Lower leg skin (tissue), 4 donors: ENCODE data around the gene WDR20. TPM values are rescaled to one million over a fixed set of nuclear protein-coding genes. Genes with fewer than 3 reads are reported as not detected.

ENCODE experiments used
- DNase-seq, 2 donors: peaks; one replicate each; pipeline ENCODE4 v3.0.0-alpha.2; 2019; ENCODE audit warnings: low spot score in 2 of 2
- H3K4me3 ChIP-seq: fragments of 200-600 bp; sonication (generic); 2 replicates; pipeline ENCODE4 v1.5.1; 2017; ENCODE audit warnings: mild to moderate bottlenecking, low read depth; ENCODE audit not compliant: poor library complexity, severe bottlenecking
- CTCF ChIP-seq, 3 donors: fragments of 450-650 bp; IDR thresholded peaks; one replicate each; pipeline ENCODE4 v1.5.1; 2016; ENCODE audit warnings: antibody characterized with exemption in 3 of 3, mild to moderate bottlenecking in 3 of 3, moderate library complexity in 2 of 3
- POLR2A ChIP-seq, 2 donors: fragments of 450-650 bp; IDR thresholded peaks; one replicate each; pipeline ENCODE4 v1.6.1; 2016 to 2017; ENCODE audit warnings: antibody characterized with exemption in 2 of 2, mild to moderate bottlenecking in 1 of 2, moderate library complexity in 1 of 2
- WGBS, 2 donors: methylation state at CpG; one replicate each; pipeline ENCODE4 v1.1.5; 2018; 5-methylcytosine and 5-hydroxymethylcytosine counted together
- intact Hi-C: fragments of 100-400 bp; cut with DNase I; formaldehyde crosslinking; loops from one replicate; pipeline ENCODE4 v1.15.0; 2023; ENCODE audit warnings: low total_unique reads
- total RNA-seq, 4 donors: library from RNA; depleted of rRNA; stranded (reverse); fragments of >200 nt; gene quantifications; one replicate each; pipeline ENCODE4 v1.1.0, GENCODE V29; 2016

The WDR20 gene
- total RNA-seq, 4 donors from 2014 or later: 33.7 to 50.8 (median 41.3) TPM

DNA sequence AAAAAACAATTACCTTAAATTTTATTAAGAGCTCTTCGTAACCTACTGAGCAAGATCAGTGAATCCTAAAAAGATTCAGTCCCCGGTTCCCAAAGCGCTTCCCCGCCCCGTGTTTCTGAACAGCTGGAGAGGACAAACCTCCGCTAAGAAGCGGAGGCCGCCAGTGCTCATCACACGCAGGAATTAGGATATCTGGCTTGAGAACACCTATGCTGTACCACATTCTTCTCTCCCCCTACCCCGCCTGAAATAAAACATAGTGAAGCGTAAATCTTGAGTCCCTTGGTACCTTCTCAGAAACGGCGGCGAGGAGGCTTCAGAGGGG lies 774 bp upstream of the WDR20 start:
- intact Hi-C loops: no loop called here
- no peak for DNase-seq
- 3 to 4% methylated on average over 14 of the region's 14 CpGs for WGBS, 2 donors
- H3K4me3 ChIP-seq: peak overlapping the region; percentile 90
- TF ChIP-seq CTCF (IDR thresholded peaks at IDR 0.05) (no peak), POLR2A (IDR thresholded peaks at IDR 0.05) (no peak)

- H3K4me3 ChIP-seq: peak overlapping the region; percentile 90
- TF ChIP-seq POLR2A (IDR thresholded peaks at IDR 0.05): no peak
- TF ChIP-seq CTCF (IDR thresholded peaks at IDR 0.05): no peak
- intact Hi-C loops: no loop called here
- 0% methylated on average over 43 to 44 of the region's 48 CpGs for whole genome bisulfite sequencing, 2 donors
- peak in 1 of 2 donors; percentile 27 for DNase-seq
Measured at GRCh38 chr14:102140027-102140749, 491 bp downstream of the WDR20 start.

DNA sequence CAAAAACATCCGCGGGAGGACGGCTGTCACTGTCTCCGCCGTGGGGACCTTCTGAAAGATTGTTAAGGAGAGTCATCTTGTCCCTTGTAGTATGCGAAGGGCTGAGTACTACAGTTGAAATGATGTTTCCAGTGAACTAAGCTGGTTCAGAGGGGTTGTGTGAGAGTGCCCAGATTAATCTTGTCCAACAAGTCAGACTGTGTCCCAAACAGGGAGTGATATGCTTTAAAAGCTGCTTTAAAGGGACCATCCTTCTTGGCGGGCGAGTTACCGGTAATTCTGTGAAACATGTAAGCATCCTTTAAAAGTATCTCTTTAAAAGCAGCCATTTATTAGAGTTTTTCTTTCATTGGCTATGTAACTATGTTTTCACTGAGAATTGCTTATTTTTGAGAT lies 1.1 kb downstream of the WDR20 start:
- intact Hi-C loops: no loop called here
- TF ChIP-seq CTCF (IDR thresholded peaks at IDR 0.05) (no peak), POLR2A (IDR thresholded peaks at IDR 0.05) (no peak)
- H3K4me3 ChIP-seq: peak overlapping the region; percentile 90
- no peak for DNase-seq
- WGBS, 2 donors: 6 to 7% methylated on average over 9 of the region's 9 CpGs

DNA sequence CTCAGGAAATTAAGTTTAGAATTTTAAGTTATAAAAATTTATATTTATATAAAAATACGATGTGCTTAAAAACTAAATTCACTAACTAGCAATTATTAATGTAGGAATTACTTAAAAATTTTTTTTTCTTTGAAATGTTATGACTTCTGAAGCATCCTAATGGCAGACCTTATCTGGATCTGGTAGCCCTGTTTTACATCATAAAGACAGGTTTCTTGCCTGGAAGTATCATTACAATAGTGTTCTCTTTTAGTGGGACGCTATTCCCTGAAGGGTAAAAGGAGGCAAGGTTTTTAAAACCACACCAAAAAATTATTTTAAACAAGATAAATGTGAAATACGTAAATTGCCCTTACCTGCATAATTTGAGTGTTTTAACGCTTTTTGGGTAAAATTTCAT lies 2.1 kb downstream of the WDR20 start:
- 89 to 92% methylated on average over 4 of the region's 4 CpGs for WGBS, 2 donors
- TF ChIP-seq CTCF (IDR thresholded peaks at IDR 0.05): no peak
- TF ChIP-seq POLR2A (IDR thresholded peaks at IDR 0.05): no peak
- intact Hi-C loops: no loop called here
- no peak overlapping the region for H3K4me3 ChIP-seq
- no peak for DNase-seq

DNA sequence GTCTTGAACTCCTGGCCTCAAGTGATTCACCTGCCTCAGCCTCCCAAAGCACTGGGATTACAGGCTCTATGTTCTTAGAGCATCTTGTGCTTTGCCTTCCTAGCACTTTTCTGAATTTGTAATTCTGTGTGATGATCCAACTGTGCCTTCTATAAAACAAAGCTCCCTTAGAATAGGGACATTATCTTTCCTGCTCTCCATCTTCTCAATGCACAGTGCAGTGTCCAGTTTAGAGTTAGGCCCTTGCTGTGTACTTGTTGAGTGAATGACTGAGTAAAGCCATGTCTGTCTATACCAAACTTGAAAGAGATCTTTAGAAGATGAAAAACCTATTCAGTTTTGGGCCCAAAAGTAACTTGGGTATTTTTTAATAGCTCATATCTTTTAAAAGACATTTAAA lies 5.2 kb downstream of the WDR20 start:
- TF ChIP-seq POLR2A (IDR thresholded peaks at IDR 0.05): no peak
- TF ChIP-seq CTCF (IDR thresholded peaks at IDR 0.05): no peak
- H3K4me3 ChIP-seq: no peak overlapping the region
- intact Hi-C loops: no loop called here
- DNase-seq: no peak

GRCh38 chr14:102145395-102145794 lies 5.7 kb downstream of the WDR20 start:
- TF ChIP-seq CTCF (IDR thresholded peaks at IDR 0.05): no peak
- no peak for TF ChIP-seq POLR2A (IDR thresholded peaks at IDR 0.05)

More at GRCh38 chr14:102145395-102145794, 5.7 kb downstream of the WDR20 start:
- H3K4me3 ChIP-seq: no peak overlapping the region
- WGBS, 2 donors: 94 to 95% methylated on average over 6 of the region's 6 CpGs
- intact Hi-C loops: no loop called here
- no peak for DNase-seq
